Thyroid gland (tissue), 4 donors: ENCODE results near the gene RFX1.

Experiments
- POLR2A ChIP-seq, 2 donors: fragments of 450-650 bp; IDR thresholded peaks; one replicate each; pipeline ENCODE4 v1.6.1; 2017; ENCODE audit warnings: antibody characterized with exemption in 2 of 2, mild to moderate bottlenecking in 2 of 2, moderate library complexity in 1 of 2
- TF ChIP-seq, protein P1 (sequence below), 6 experiments: fragments of 200-600 bp in 3 of 6; fragments of 450-650 bp in 3 of 6; sonication (generic) in 3 of 6; IDR thresholded peaks; one replicate each; pipeline ENCODE4 v1.5.1; 2016 to 2019; ENCODE audit warnings: antibody characterized with exemption in 6 of 6, mild to moderate bottlenecking in 2 of 6, inconsistent platforms in 1 of 6, moderate library complexity in 1 of 6

DNA sequence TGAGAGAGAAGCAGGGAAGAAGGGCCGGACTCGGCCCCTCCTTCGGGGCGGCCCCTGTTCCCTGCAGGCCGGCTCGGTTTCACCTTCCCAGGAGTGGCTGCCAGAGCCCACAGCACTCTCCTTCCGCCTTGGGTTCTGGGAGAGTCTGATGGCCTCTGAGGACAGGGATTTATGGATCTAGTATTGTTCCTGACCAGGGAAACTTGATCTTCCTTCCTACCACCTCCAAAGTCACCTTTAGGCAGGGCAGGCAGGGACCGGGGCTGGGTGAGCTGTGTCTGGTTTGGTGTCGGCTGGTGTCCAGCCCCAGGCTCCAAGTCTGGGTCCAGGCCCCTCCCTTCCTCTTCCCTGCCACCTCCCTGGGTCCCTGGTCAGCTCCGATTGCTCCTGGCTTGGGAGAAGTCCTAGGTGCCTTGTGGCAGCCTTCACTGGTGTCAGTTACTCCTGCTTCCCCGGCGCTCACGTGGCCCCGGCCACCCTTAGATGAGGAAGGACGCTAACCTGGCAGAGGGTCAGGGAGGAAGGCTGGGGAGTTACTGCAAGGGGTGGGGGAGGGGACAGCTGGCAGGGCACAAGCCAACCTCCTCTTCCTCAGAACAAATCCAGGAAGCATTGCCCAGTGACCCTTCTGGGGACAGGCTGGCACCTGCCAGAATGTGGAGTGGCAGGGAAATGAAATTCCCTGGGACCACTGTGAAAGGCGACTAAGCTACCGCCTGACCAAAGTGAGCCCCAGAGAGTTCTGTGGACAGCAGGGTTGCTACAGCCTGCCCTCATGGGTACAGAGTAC, 18.8 kb downstream of the RFX1 start:
- TF ChIP-seq, protein P1, sequence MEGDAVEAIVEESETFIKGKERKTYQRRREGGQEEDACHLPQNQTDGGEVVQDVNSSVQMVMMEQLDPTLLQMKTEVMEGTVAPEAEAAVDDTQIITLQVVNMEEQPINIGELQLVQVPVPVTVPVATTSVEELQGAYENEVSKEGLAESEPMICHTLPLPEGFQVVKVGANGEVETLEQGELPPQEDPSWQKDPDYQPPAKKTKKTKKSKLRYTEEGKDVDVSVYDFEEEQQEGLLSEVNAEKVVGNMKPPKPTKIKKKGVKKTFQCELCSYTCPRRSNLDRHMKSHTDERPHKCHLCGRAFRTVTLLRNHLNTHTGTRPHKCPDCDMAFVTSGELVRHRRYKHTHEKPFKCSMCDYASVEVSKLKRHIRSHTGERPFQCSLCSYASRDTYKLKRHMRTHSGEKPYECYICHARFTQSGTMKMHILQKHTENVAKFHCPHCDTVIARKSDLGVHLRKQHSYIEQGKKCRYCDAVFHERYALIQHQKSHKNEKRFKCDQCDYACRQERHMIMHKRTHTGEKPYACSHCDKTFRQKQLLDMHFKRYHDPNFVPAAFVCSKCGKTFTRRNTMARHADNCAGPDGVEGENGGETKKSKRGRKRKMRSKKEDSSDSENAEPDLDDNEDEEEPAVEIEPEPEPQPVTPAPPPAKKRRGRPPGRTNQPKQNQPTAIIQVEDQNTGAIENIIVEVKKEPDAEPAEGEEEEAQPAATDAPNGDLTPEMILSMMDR (IDR thresholded peaks at IDR 0.05): no peak
- TF ChIP-seq POLR2A (IDR thresholded peaks at IDR 0.05): no peak
